Mesenchymal stem cell (in vitro differentiated cells and primary cell): ENCODE data around the gene SRSF3.
A peak's percentile ranks its signal among the peaks of the same experiment; 100 is the strongest.

Experiments
- DNase-seq: peaks from one replicate; pipeline ENCODE4 v3.0.0-alpha.2; 2013
- H2AFZ ChIP-seq: one replicate; pipeline ENCODE4 v1.6.1; 2013; ENCODE audit warnings: low read depth, mild to moderate bottlenecking, control low read depth, inconsistent platforms, low read length, moderate library complexity
- H2AK5ac ChIP-seq: 2 replicates; pipeline ENCODE4 v1.6.1; 2013; ENCODE audit warnings: low read length, moderate library complexity, mild to moderate bottlenecking, inconsistent platforms; ENCODE audit not compliant: severe bottlenecking
- H2BK120ac ChIP-seq: one replicate; pipeline ENCODE4 v1.6.1; 2013; ENCODE audit warnings: low read depth, mild to moderate bottlenecking, inconsistent platforms, low read length, moderate library complexity
- H2BK12ac ChIP-seq, 2 experiments: one replicate each; pipeline ENCODE4 v1.6.1; 2013; ENCODE audit warnings: inconsistent platforms in 2 of 2, low read length in 2 of 2, mild to moderate bottlenecking in 2 of 2, moderate library complexity in 2 of 2, control low read depth in 1 of 2
- H2BK15ac ChIP-seq: one replicate; pipeline ENCODE4 v1.6.1; 2013; ENCODE audit warnings: mild to moderate bottlenecking, low read depth, inconsistent platforms; ENCODE audit not compliant: poor library complexity, severe bottlenecking
- H2BK5ac ChIP-seq: 2 replicates; pipeline ENCODE4 v1.6.1; 2013; ENCODE audit warnings: low read depth, mild to moderate bottlenecking, low read length, control low read depth, inconsistent platforms; ENCODE audit not compliant: poor library complexity, severe bottlenecking
- H3K14ac ChIP-seq, 2 experiments: one replicate each; pipeline ENCODE4 v1.6.1; 2013; ENCODE audit warnings: inconsistent platforms in 2 of 2, low read length in 2 of 2, control low read depth in 1 of 2, mild to moderate bottlenecking in 1 of 2, moderate library complexity in 1 of 2
- H3K18ac ChIP-seq, 2 experiments: one replicate each; pipeline ENCODE4 v1.6.1; 2013; ENCODE audit warnings: inconsistent platforms in 2 of 2, low read length in 2 of 2, control low read depth in 1 of 2, low read depth in 1 of 2, mild to moderate bottlenecking in 1 of 2
- H3K23ac ChIP-seq, 2 experiments: one replicate each; pipeline ENCODE4 v1.6.1; 2013; ENCODE audit warnings: inconsistent platforms in 2 of 2, low read length in 2 of 2, mild to moderate bottlenecking in 2 of 2, moderate library complexity in 2 of 2, control low read depth in 1 of 2
- H3K27ac ChIP-seq: 2 replicates; pipeline ENCODE4 v1.5.1; 2013; ENCODE audit warnings: mild to moderate bottlenecking, moderate library complexity, low read length, control low read depth, inconsistent platforms; ENCODE audit not compliant: poor library complexity, severe bottlenecking
- H3K27me3 ChIP-seq, 2 experiments: 2 replicates each; pipeline versions ENCODE4 v1.6.1 to v1.7.0; 2013; ENCODE audit warnings: low read length in 2 of 2, mild to moderate bottlenecking in 2 of 2, moderate library complexity in 2 of 2, control low read depth in 1 of 2, inconsistent platforms in 1 of 2; ENCODE audit not compliant: control insufficient read depth in 1 of 2, insufficient read depth in 1 of 2
- H3K36me3 ChIP-seq, 2 experiments: 2 replicates each; pipeline versions ENCODE4 v1.6.1 to v1.7.0; 2013; ENCODE audit warnings: low read length in 2 of 2, control low read depth in 1 of 2, inconsistent platforms in 1 of 2, low read depth in 1 of 2, mild to moderate bottlenecking in 1 of 2; ENCODE audit not compliant: insufficient read depth in 2 of 2, control insufficient read depth in 1 of 2
- H3K4ac ChIP-seq, 2 experiments: one replicate each; pipeline ENCODE4 v1.6.1; 2013; ENCODE audit warnings: inconsistent platforms in 2 of 2, low read length in 2 of 2, mild to moderate bottlenecking in 2 of 2, moderate library complexity in 2 of 2, control low read depth in 1 of 2, low read depth in 1 of 2
- H3K4me1 ChIP-seq: 2 replicates; pipeline ENCODE4 v1.6.1; 2013; ENCODE audit warnings: low read depth, low read length, control low read depth; ENCODE audit not compliant: control insufficient read depth, insufficient read depth
- H3K4me2 ChIP-seq: 2 replicates; pipeline ENCODE4 v1.6.1; 2013; ENCODE audit warnings: low read length, mild to moderate bottlenecking, inconsistent platforms; ENCODE audit not compliant: poor library complexity, severe bottlenecking
- H3K4me3 ChIP-seq, 2 experiments: 2 replicates each; pipeline versions ENCODE4 v1.5.1 to v1.7.0; 2013; ENCODE audit warnings: low read length in 2 of 2, mild to moderate bottlenecking in 2 of 2, control low read depth in 1 of 2, low read depth in 1 of 2; ENCODE audit not compliant: insufficient read depth in 1 of 2
- H3K79me1 ChIP-seq: replicated peaks from 2 replicates; pipeline ENCODE4 v1.6.1; 2013; ENCODE audit warnings: mild to moderate bottlenecking, control low read depth, low read length, inconsistent platforms; ENCODE audit not compliant: poor library complexity, severe bottlenecking
- H3K9ac ChIP-seq: 2 replicates; pipeline ENCODE4 v1.7.0; 2013; ENCODE audit warnings: mild to moderate bottlenecking, low read length, moderate library complexity
- H3K9me3 ChIP-seq: 2 replicates; pipeline ENCODE4 v1.7.0; 2013; ENCODE audit warnings: mild to moderate bottlenecking, low read length; ENCODE audit not compliant: control insufficient read depth
- H4K8ac ChIP-seq: one replicate; pipeline ENCODE4 v1.6.1; 2013; ENCODE audit warnings: inconsistent platforms, mild to moderate bottlenecking, low read length, moderate library complexity
- H4K91ac ChIP-seq: one replicate; pipeline ENCODE4 v1.6.1; 2013; ENCODE audit warnings: mild to moderate bottlenecking, low read length, inconsistent platforms
- WGBS: methylation state at CpG from one replicate; pipeline ENCODE4 v1.1.7; 2013; ENCODE audit warnings: mixed read lengths; 5-methylcytosine and 5-hydroxymethylcytosine counted together

SRSF3 gene

GRCh38 chr6:36563237-36563927 is 30.8 kb upstream of the SRSF3 start:
- Histone ChIP-seq H3K4me3 (no peak overlapping the region), H2BK15ac (no peak overlapping the region), H3K23ac (no peak overlapping the region), H4K8ac (no peak overlapping the region), H3K9ac (no peak overlapping the region), H3K18ac (no peak overlapping the region), H2BK12ac (no peak overlapping the region), H3K9me3 (no peaks in the 10 kb centered on the region), H3K36me3 (no peaks in the 10 kb centered on the region), H3K4me2 (no peak overlapping the region), H3K14ac (no peak overlapping the region), H3K27me3 (peaks cover 0 to 6% of the 10 kb centered on the region in 2 experiments), H3K4me1 (no peaks in the 10 kb centered on the region), H3K79me1 (no peaks in the 10 kb centered on the region), H2AK5ac (no peak overlapping the region), H3K27ac (no peak overlapping the region), H2BK5ac (no peak overlapping the region), H2BK120ac (no peak overlapping the region), H2AFZ (no peak overlapping the region), H3K4ac (no peak overlapping the region), H4K91ac (no peak overlapping the region)
- WGBS, result 51% methylated on average over 3 of the region's 3 CpGs
- peak; percentile 45 for DNase-seq

DNA sequence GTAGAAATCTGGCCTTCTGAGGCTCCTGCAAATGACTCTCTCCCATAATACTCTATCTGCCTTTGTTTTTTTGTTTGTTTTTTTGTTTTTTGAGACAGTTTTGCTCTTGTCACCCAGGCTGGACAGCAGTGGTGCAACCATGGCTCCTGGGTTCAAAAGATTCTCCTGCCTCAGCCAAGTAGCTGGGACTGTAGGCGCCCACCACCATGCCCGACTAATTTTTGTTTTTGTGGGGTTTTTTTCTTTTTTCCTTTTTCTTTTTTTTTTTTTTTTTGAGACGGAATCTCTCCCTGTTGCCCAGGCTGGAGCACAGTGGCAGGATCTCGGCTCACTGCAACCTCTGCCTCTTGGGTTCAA is 30.3 kb upstream of the SRSF3 start:
- no peak overlapping the region for H4K91ac ChIP-seq
- no peak overlapping the region for H3K18ac ChIP-seq
- H3K36me3 ChIP-seq, result no peaks in the 10 kb centered on the region
- no peak overlapping the region for H2AFZ ChIP-seq
- no peak overlapping the region for H3K27ac ChIP-seq
- no peak overlapping the region for H4K8ac ChIP-seq
- H3K14ac ChIP-seq, result no peak overlapping the region
- H3K79me1 ChIP-seq, result no peaks in the 10 kb centered on the region
- no peaks in the 10 kb centered on the region for H3K9me3 ChIP-seq
- no peak overlapping the region for H3K4ac ChIP-seq
- H3K4me2 ChIP-seq, result no peak overlapping the region
- H3K4me3 ChIP-seq, result no peak overlapping the region
- H3K4me1 ChIP-seq, result no peaks in the 10 kb centered on the region
- H3K9ac ChIP-seq, result no peak overlapping the region
- no peak overlapping the region for H3K23ac ChIP-seq
- no peak overlapping the region for H2BK5ac ChIP-seq
- H3K27me3 ChIP-seq, result peaks cover 0 to 6% of the 10 kb centered on the region in 2 experiments
- WGBS, result 100% methylated on average over 2 of the region's 4 CpGs
- H2BK12ac ChIP-seq, result no peak overlapping the region
- no peak overlapping the region for H2AK5ac ChIP-seq
- H2BK120ac ChIP-seq, result no peak overlapping the region
- DNase-seq, result no peak
- H2BK15ac ChIP-seq, result no peak overlapping the region

GRCh38 chr6:36566418-36566905 is 27.7 kb upstream of the SRSF3 start:
- H3K4me3 ChIP-seq, result no peak overlapping the region
- H3K27me3 ChIP-seq, result peaks cover 0 to 6% of the 10 kb centered on the region in 2 experiments
- no peak overlapping the region for H2BK15ac ChIP-seq
- H3K18ac ChIP-seq, result no peak overlapping the region
- no peak overlapping the region for H3K27ac ChIP-seq
- no peaks in the 10 kb centered on the region for H3K79me1 ChIP-seq
- no peak overlapping the region for H2AK5ac ChIP-seq
- H3K9ac ChIP-seq, result no peak overlapping the region
- H2BK120ac ChIP-seq, result no peak overlapping the region
- no peaks in the 10 kb centered on the region for H3K4me1 ChIP-seq
- no peak overlapping the region for H3K14ac ChIP-seq
- DNase-seq, result no peak
- no peak overlapping the region for H2BK5ac ChIP-seq
- H4K8ac ChIP-seq, result no peak overlapping the region
- no peak overlapping the region for H2AFZ ChIP-seq
- no peak overlapping the region for H3K4me2 ChIP-seq
- H3K9me3 ChIP-seq, result no peaks in the 10 kb centered on the region
- no peak overlapping the region for H2BK12ac ChIP-seq
- H3K4ac ChIP-seq, result no peak overlapping the region
- no peak overlapping the region for H3K23ac ChIP-seq
- H3K36me3 ChIP-seq, result no peaks in the 10 kb centered on the region
- 97% methylated on average over 7 of the region's 8 CpGs for WGBS
- H4K91ac ChIP-seq, result no peak overlapping the region

- Histone ChIP-seq H2BK12ac (no peak overlapping the region), H2BK120ac (no peak overlapping the region), H3K4me3 (no peak overlapping the region), H3K27me3 (no peaks in the 10 kb centered on the region), H3K9me3 (no peaks in the 10 kb centered on the region), H4K8ac (no peak overlapping the region), H3K18ac (no peak overlapping the region), H3K4ac (no peak overlapping the region), H4K91ac (no peak overlapping the region), H2AK5ac (no peak overlapping the region), H3K14ac (no peak overlapping the region), H3K36me3 (no peaks in the 10 kb centered on the region), H3K23ac (no peak overlapping the region), H3K79me1 (no peaks in the 10 kb centered on the region), H3K4me1 (no peaks in the 10 kb centered on the region), H3K27ac (no peak overlapping the region), H3K4me2 (no peak overlapping the region), H2BK5ac (no peak overlapping the region), H3K9ac (no peak overlapping the region), H2BK15ac (no peak overlapping the region), H2AFZ (no peak overlapping the region)
- 100% methylated on average over 2 of the region's 2 CpGs for WGBS
- no peak for DNase-seq
Observed at GRCh38 chr6:36570264-36570663, 23.9 kb upstream of the SRSF3 start.
